Stomach (tissue), 4 donors: ENCODE measurements around the gene SPI1.

ENCODE experiments used
- EP300 ChIP-seq: sonication (generic); formaldehyde crosslinking; IDR thresholded peaks from one replicate; pipeline ENCODE4 v1.6.1; 2017; ENCODE audit warnings: antibody characterized with exemption
- POLR2AphosphoS5 ChIP-seq, 3 donors: sonication (generic); formaldehyde crosslinking; IDR thresholded peaks; one replicate each; pipeline ENCODE4 v1.6.1; 2016; ENCODE audit warnings: antibody characterized with exemption in 3 of 3
- TF ChIP-seq, protein P1 (sequence below), 7 experiments: fragments of 450-650 bp in 4 of 7; fragments of 200-600 bp in 3 of 7; sonication (generic) in 3 of 7; IDR thresholded peaks; one replicate each; pipeline ENCODE4 v1.5.1; 2016 to 2019; ENCODE audit warnings: antibody characterized with exemption in 7 of 7, control low read depth in 2 of 7, mild to moderate bottlenecking in 1 of 7

DNA sequence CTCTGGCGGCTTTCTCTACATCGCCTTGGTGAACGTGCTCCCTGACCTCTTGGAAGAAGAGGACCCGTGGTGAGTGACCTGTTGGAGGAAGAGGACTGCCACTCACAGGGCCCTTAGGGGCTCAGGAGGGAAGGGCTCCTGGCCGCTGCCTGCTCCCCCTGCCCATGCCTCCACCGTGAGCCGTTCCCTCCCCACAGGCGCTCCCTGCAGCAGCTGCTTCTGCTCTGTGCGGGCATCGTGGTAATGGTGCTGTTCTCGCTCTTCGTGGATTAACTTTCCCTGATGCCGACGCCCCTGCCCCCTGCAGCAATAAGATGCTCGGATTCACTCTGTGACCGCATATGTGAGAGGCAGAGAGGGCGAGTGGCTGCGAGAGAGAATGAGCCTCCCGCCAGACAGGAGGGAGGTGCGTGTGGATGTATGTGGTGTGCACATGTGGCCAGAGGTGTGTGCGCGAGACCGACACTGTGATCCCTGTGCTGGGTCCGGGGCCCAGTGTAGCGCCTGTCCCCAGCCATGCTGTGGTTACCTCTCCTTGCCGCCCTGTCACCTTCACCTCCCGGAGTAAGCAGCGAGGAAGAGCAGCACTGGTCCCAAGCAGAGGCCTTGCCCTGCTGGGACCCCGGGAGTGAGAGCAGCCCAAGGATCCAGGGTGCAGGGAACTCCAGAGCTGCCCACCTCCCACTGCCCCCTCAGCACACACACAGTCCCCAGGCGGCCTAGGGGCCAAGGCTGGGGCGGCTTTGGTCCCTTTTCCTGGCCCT is 36.9 kb upstream of the SPI1 start:
- TF ChIP-seq EP300 (no peak), POLR2AphosphoS5 (IDR thresholded peaks at IDR 0.05) (no peak)
- TF ChIP-seq, protein P1, sequence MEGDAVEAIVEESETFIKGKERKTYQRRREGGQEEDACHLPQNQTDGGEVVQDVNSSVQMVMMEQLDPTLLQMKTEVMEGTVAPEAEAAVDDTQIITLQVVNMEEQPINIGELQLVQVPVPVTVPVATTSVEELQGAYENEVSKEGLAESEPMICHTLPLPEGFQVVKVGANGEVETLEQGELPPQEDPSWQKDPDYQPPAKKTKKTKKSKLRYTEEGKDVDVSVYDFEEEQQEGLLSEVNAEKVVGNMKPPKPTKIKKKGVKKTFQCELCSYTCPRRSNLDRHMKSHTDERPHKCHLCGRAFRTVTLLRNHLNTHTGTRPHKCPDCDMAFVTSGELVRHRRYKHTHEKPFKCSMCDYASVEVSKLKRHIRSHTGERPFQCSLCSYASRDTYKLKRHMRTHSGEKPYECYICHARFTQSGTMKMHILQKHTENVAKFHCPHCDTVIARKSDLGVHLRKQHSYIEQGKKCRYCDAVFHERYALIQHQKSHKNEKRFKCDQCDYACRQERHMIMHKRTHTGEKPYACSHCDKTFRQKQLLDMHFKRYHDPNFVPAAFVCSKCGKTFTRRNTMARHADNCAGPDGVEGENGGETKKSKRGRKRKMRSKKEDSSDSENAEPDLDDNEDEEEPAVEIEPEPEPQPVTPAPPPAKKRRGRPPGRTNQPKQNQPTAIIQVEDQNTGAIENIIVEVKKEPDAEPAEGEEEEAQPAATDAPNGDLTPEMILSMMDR (IDR thresholded peaks at IDR 0.05) = no peak
